Coronary artery (tissue), 2 donors: ENCODE measurements around the gene LYRM9.
"Not testable (repeated sequence)": the region's sequence is repeated elsewhere in the genome, so short reads cannot be mapped to it uniquely, and the experiment has no call there.

Experiments
- DNase-seq: peaks from one replicate; pipeline ENCODE4 v3.0.0-alpha.2; 2017; ENCODE audit warnings: low spot score
- H3K27ac ChIP-seq, 2 donors: fragments of 200-600 bp; sonication (generic); one replicate each; pipeline ENCODE4 v1.5.1; 2016 to 2019
- H3K4me3 ChIP-seq: fragments of 200-600 bp; sonication (generic); 2 replicates; pipeline ENCODE4 v1.5.1; 2016; ENCODE audit warnings: mild to moderate bottlenecking, moderate library complexity
- CTCF ChIP-seq: fragments of 200-600 bp; sonication (generic); IDR thresholded peaks from one replicate; pipeline ENCODE4 v1.5.1; 2019; ENCODE audit warnings: antibody characterized with exemption

The LYRM9 gene

DNA sequence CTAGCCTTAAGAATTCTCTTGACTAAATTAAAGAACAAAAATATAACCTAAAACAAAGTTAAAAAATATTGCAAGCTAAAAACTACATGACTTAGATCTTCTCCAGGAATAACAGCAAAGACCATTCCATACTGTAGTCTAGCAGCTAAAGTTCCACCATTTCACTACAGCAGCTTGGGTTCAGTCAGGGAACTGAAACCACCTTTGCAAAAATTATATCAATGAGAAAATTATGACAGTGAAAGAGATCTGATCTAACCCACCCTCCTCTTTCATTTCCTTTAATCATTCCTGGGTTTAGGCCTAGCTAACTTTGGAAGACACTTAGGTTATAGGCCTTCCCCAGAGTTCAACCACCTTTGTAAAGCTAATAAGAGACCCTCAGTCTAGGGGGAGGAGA, 56.5 kb downstream of the LYRM9 start:
- no peak for DNase-seq
- no peak overlapping the region for H3K4me3 ChIP-seq
- no peak for TF ChIP-seq CTCF
- no peak overlapping the region for H3K27ac ChIP-seq

GRCh38 chr17:27834571-27834970, 58.6 kb downstream of the LYRM9 start:
- no peak overlapping the region for H3K4me3 ChIP-seq
- no peak for DNase-seq
- H3K27ac ChIP-seq = no peak overlapping the region
- no peak for TF ChIP-seq CTCF

GRCh38 chr17:27832831-27833230, 60.3 kb downstream of the LYRM9 start:
- no peak overlapping the region for H3K4me3 ChIP-seq
- DNase-seq = no peak
- no peak overlapping the region for H3K27ac ChIP-seq
- no peak for TF ChIP-seq CTCF

GRCh38 chr17:27829888-27830287, 63.3 kb downstream of the LYRM9 start:
- DNase-seq, H3K27ac ChIP-seq, H3K4me3 ChIP-seq: not testable (repeated sequence)

GRCh38 chr17:27829143-27829711, 63.9 kb downstream of the LYRM9 start:
- H3K4me3 ChIP-seq, DNase-seq, H3K27ac ChIP-seq: not testable (repeated sequence)
